Common myeloid progenitor, CD34-positive (primary cell): ENCODE measurements around the gene MORN5.

Experiments used
- CTCF ChIA-PET: fragments of 350-600 bp; sonication (Branson Sonifier 250); formaldehyde crosslinking; loops from one replicate; lab custom pipeline; 2021; ENCODE audit warnings: antibody characterized with exemption; lab: Charles Lee
- POLR2A ChIA-PET: fragments of 350-600 bp; sonication (Branson Sonifier 250); formaldehyde crosslinking; loops from one replicate; lab custom pipeline; 2021; ENCODE audit warnings: antibody characterized with exemption; lab: Charles Lee
- DNase-seq, 3 donors: peaks; one replicate each; pipeline versions ENCODE4 v3.0.0 to v3.0.0-alpha.2; 2013
- H3K27ac ChIP-seq, 2 experiments: 1 replicate in 1 of 2; 2 replicates in 1 of 2; pipeline ENCODE4 v1.7.0; 2013; ENCODE audit warnings: inconsistent platforms in 2 of 2, low read length in 2 of 2, mild to moderate bottlenecking in 2 of 2, low read depth in 1 of 2, moderate library complexity in 1 of 2; ENCODE audit not compliant: severe bottlenecking in 2 of 2, insufficient read depth in 1 of 2, poor library complexity in 1 of 2
- H3K27me3 ChIP-seq, 5 experiments: replicated peaks in 2 of 5; 1 replicate in 3 of 5; 2 replicates in 2 of 5; pipeline versions ENCODE4 v1.6.1 to v1.7.0; 2013; ENCODE audit warnings: low read length in 4 of 5, mild to moderate bottlenecking in 2 of 5, moderate library complexity in 2 of 5, inconsistent platforms in 1 of 5; ENCODE audit not compliant: insufficient read depth in 5 of 5, control insufficient read depth in 4 of 5
- H3K36me3 ChIP-seq, 4 experiments: 1 replicate in 2 of 4; 2 replicates in 2 of 4; pipeline versions ENCODE4 v1.6.1 to v1.7.0; 2013; ENCODE audit warnings: low read length in 3 of 4, control low read depth in 1 of 4, mild to moderate bottlenecking in 1 of 4; ENCODE audit not compliant: control insufficient read depth in 4 of 4, insufficient read depth in 4 of 4
- H3K4me1 ChIP-seq, 4 experiments: 1 replicate in 3 of 4; 2 replicates in 1 of 4; pipeline versions ENCODE4 v1.6.1 to v1.7.1; 2013; ENCODE audit warnings: low read length in 3 of 4, mild to moderate bottlenecking in 3 of 4, control low read depth in 1 of 4, inconsistent platforms in 1 of 4, moderate library complexity in 1 of 4; ENCODE audit not compliant: control insufficient read depth in 4 of 4, insufficient read depth in 4 of 4; ENCODE audit errors: control extremely low read depth in 1 of 4
- H3K4me3 ChIP-seq, 7 experiments: 1 replicate in 4 of 7; 2 replicates in 3 of 7; pipeline versions ENCODE4 v1.5.1 to v1.7.0; 2013; ENCODE audit warnings: mild to moderate bottlenecking in 7 of 7, low read length in 6 of 7, moderate library complexity in 6 of 7, inconsistent platforms in 2 of 7, low read depth in 2 of 7, control low read depth in 1 of 7; ENCODE audit not compliant: insufficient read depth in 4 of 7, control insufficient read depth in 1 of 7; ENCODE audit errors: extremely low read depth in 1 of 7
- H3K9me3 ChIP-seq, 5 experiments: 1 replicate in 4 of 5; 2 replicates in 1 of 5; pipeline versions ENCODE4 v1.6.1 to v1.7.1; 2013; ENCODE audit warnings: low read length in 4 of 5, mild to moderate bottlenecking in 2 of 5, inconsistent platforms in 1 of 5, low read depth in 1 of 5, moderate library complexity in 1 of 5; ENCODE audit not compliant: control insufficient read depth in 4 of 5, insufficient read depth in 2 of 5; ENCODE audit errors: control extremely low read depth in 1 of 5
- WGBS: methylation state at CpG from one replicate; pipeline ENCODE4 v1.1.5; 2013; ENCODE audit not compliant: insufficient coverage; 5-methylcytosine and 5-hydroxymethylcytosine counted together

The MORN5 gene

GRCh38 chr9:122155796-122156195 is 3.9 kb upstream of the MORN5 start:
- Histone ChIP-seq H3K36me3 (peaks cover 3 to 14% (median 9%) of the 10 kb centered on the region in 4 experiments), H3K4me1 (peaks cover 5 to 21% (median 11%) of the 10 kb centered on the region in 4 experiments), H3K9me3 (no peaks in the 10 kb centered on the region), H3K27ac (no peak overlapping the region), H3K4me3 (no peak overlapping the region), H3K27me3 (no peaks in the 10 kb centered on the region)
- WGBS, result 100% methylated on average over 1 of the region's 4 CpGs
- POLR2A ChIA-PET, result no interaction called here
- no peak for DNase-seq
- CTCF ChIA-PET, result interaction anchor here (0.7 to 2.0 kb wide), 6 partner anchors 10 to 60 kb away, joined by 3 to 17 read pairs (median 4); no protein-coding TSS in a partner anchor

- no peak overlapping the region for H3K4me3 ChIP-seq
- WGBS, result 83% methylated on average over 1 of the region's 3 CpGs
- DNase-seq, result peak; percentile 69 to 80 (median 79)
- no peak overlapping the region for H3K27ac ChIP-seq
- no peaks in the 10 kb centered on the region for H3K27me3 ChIP-seq
- ChIA-PET POLR2A (no interaction called here), CTCF (interaction anchor here (0.7 to 3.0 kb wide), 9 partner anchors 9 to 210 kb away, joined by 3 to 22 read pairs (median 5); no protein-coding TSS in a partner anchor)
- peaks cover 0 to 7% (median 0%) of the 10 kb centered on the region in 5 experiments for H3K9me3 ChIP-seq
- peaks cover 5 to 21% (median 11%) of the 10 kb centered on the region in 4 experiments for H3K4me1 ChIP-seq
- H3K36me3 ChIP-seq, result peaks cover 0 to 2% (median 0%) of the 10 kb centered on the region in 4 experiments
Observed at GRCh38 chr9:122158202-122158601, 1.5 kb upstream of the MORN5 start.

DNA sequence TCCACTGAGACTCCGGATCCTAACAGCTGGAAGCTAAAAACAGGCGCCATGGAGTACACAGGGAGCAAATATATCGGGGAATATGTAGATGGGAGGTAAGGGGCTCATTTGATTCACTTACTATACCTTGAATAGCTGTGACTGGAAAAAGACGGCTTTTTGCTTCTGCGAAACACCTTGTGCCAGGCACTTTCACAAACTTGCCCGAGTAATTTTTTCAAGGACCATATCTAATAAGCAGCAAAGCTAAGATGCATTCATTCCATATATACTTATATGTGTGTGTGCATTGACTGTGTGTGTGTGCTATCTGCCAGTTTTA is 178 bp downstream of the MORN5 start:
- ChIA-PET CTCF (interaction anchor here (0.6 to 3.0 kb wide), 6 partner anchors 10 to 1117 kb away, joined by 3 to 22 read pairs (median 4); partner anchors contain the start of genes MRRF and RBM18), POLR2A (no interaction called here)
- no peaks in the 10 kb centered on the region for H3K27me3 ChIP-seq
- DNase-seq, result no peak
- H3K27ac ChIP-seq, result peak overlapping the region; percentile 69 to 92
- H3K4me1 ChIP-seq, result peaks cover 5 to 18% (median 11%) of the 10 kb centered on the region in 4 experiments
- H3K36me3 ChIP-seq, result peaks cover 0 to 2% (median 0%) of the 10 kb centered on the region in 4 experiments
- H3K9me3 ChIP-seq, result peaks cover 0 to 7% (median 0%) of the 10 kb centered on the region in 5 experiments
- 0% methylated on average over 2 of the region's 6 CpGs for WGBS
- H3K4me3 ChIP-seq, result peak overlapping the region; percentile 86 to 97 (median 92)

DNA sequence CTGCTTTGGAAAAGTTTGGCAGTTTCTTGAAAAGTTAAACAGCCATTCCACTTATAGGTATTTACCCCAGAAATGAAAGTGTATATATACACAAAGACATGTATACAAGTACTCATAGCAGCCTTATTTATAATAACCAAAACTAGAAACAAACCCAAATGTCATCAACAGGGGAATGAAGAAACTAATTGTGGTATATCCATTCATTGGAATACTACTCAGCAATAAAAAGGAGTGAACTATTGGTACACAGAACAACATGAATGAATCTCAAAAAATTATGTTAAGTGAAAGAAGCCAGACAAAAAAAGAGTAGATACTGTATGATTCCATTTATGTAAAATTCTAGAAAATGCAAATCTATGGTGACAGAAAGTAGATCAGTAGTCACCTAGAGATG is 2.7 kb downstream of the MORN5 start:
- ChIA-PET POLR2A (no interaction called here), CTCF (no interaction called here)
- H3K27ac ChIP-seq, result no peak overlapping the region
- H3K4me1 ChIP-seq, result peaks cover 5 to 18% (median 11%) of the 10 kb centered on the region in 4 experiments
- no peak for DNase-seq
- no peaks in the 10 kb centered on the region for H3K27me3 ChIP-seq
- H3K4me3 ChIP-seq, result no peak overlapping the region
- peaks cover 0 to 7% (median 0%) of the 10 kb centered on the region in 5 experiments for H3K9me3 ChIP-seq
- H3K36me3 ChIP-seq, result no peaks in the 10 kb centered on the region

DNA sequence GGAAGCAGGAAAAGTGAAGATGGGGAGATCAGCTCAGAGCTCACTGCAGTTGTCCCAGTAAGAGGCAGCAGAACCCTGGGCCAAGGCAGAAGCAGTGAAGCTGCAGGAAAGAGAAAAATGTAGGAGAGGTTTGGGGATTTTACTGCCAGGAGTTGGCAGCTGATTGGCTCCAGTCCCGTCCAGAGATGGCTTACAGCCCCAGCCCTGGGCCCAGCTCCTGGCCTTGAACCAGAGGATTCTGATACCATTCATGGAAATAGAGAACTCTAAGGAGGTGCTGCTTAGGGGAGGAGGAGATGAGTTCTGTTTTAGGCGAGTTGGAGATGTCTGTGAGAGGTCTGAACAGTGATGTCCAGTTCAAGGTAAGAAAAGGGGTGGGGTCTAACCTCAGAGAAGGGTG is 4.6 kb downstream of the MORN5 start:
- peaks cover 0 to 7% (median 0%) of the 10 kb centered on the region in 5 experiments for H3K9me3 ChIP-seq
- no peak overlapping the region for H3K27ac ChIP-seq
- no peaks in the 10 kb centered on the region for H3K27me3 ChIP-seq
- no peak for DNase-seq
- no peak overlapping the region for H3K4me3 ChIP-seq
- ChIA-PET CTCF (interaction anchor here (0.7 to 1.6 kb wide), 3 partner anchors 15 to 36 kb away, joined by 3 to 4 read pairs (median 3); no protein-coding TSS in a partner anchor), POLR2A (no interaction called here)
- H3K36me3 ChIP-seq, result no peaks in the 10 kb centered on the region
- 80% methylated on average over 2 of the region's 2 CpGs for WGBS
- H3K4me1 ChIP-seq, result peaks cover 0 to 5% (median 1%) of the 10 kb centered on the region in 4 experiments

- ChIA-PET POLR2A (no interaction called here), CTCF (interaction anchor here (0.9 to 2.0 kb wide), 3 partner anchors 10 to 159 kb away, joined by 3 to 6 read pairs (median 4); no protein-coding TSS in a partner anchor)
- H3K27me3 ChIP-seq, result no peaks in the 10 kb centered on the region
- no peaks in the 10 kb centered on the region for H3K9me3 ChIP-seq
- H3K36me3 ChIP-seq, result no peaks in the 10 kb centered on the region
- DNase-seq, result no peak
- no peak overlapping the region for H3K27ac ChIP-seq
- H3K4me3 ChIP-seq, result no peak overlapping the region
- WGBS, result 52% methylated on average over 2 of the region's 3 CpGs
- H3K4me1 ChIP-seq, result peaks cover 0 to 5% (median 0%) of the 10 kb centered on the region in 4 experiments
Observed at GRCh38 chr9:122168356-122168755, 8.6 kb downstream of the MORN5 start.

GRCh38 chr9:122172131-122172530 is 12.4 kb downstream of the MORN5 start:
- no peak for DNase-seq
- Histone ChIP-seq H3K27me3 (no peaks in the 10 kb centered on the region), H3K4me1 (peaks cover 0 to 5% (median 0%) of the 10 kb centered on the region in 4 experiments), H3K36me3 (no peaks in the 10 kb centered on the region), H3K27ac (no peak overlapping the region), H3K4me3 (no peak overlapping the region), H3K9me3 (no peaks in the 10 kb centered on the region)
- 96% methylated on average over 7 of the region's 7 CpGs for whole genome bisulfite sequencing
- POLR2A ChIA-PET, result no interaction called here
- CTCF ChIA-PET, result interaction anchor here (1.5 kb wide), 2 partner anchors 14 to 74 kb away, joined by 3 read pairs; no protein-coding TSS in a partner anchor
